Loucy (cell line): ENCODE measurements around the gene TPBG.

Experiments used
- H2AFZ ChIP-seq: fragments of 200-600 bp; sonication (generic); 2 replicates; pipeline ENCODE4 v1.6.0; 2016; ENCODE audit warnings: antibody characterized with exemption, mild to moderate bottlenecking, low read length, moderate library complexity
- H3F3A ChIP-seq: fragments of 200-600 bp; 2 replicates; pipeline ENCODE4 v1.6.0; 2016; ENCODE audit warnings: antibody characterized with exemption, low read depth, mild to moderate bottlenecking
- H3K27me3 ChIP-seq: fragments of 200-600 bp; sonication (generic); 2 replicates; pipeline ENCODE4 v1.6.1; 2014; ENCODE audit warnings: low read length, mild to moderate bottlenecking; ENCODE audit not compliant: insufficient read depth, poor library complexity, severe bottlenecking
- H3K36me3 ChIP-seq: fragments of 200-600 bp; sonication (generic); 2 replicates; pipeline ENCODE4 v1.6.1; 2016; ENCODE audit warnings: low read length; ENCODE audit not compliant: insufficient read depth
- H3K4me1 ChIP-seq: fragments of 200-600 bp; sonication (generic); 2 replicates; pipeline ENCODE4 v1.5.1; 2014; ENCODE audit warnings: low read length, mild to moderate bottlenecking; ENCODE audit not compliant: insufficient read depth, poor library complexity, severe bottlenecking
- H3K4me2 ChIP-seq: fragments of 200-600 bp; sonication (generic); 2 replicates; pipeline ENCODE4 v1.6.0; 2014; ENCODE audit warnings: antibody characterized with exemption, low read length, low read depth, mild to moderate bottlenecking; ENCODE audit not compliant: poor library complexity, severe bottlenecking
- H3K4me3 ChIP-seq: fragments of 200-600 bp; sonication (generic); 2 replicates; pipeline ENCODE4 v1.5.1; 2014; ENCODE audit warnings: low read length, mild to moderate bottlenecking, mixed read lengths; ENCODE audit not compliant: poor library complexity, severe bottlenecking
- H3K79me2 ChIP-seq: fragments of 200-600 bp; sonication (generic); 2 replicates; pipeline ENCODE4 v1.6.1; 2014; ENCODE audit warnings: low read length; ENCODE audit not compliant: insufficient read depth
- H3K9ac ChIP-seq: fragments of 200-600 bp; sonication (generic); 2 replicates; pipeline ENCODE4 v1.6.0; 2014; ENCODE audit warnings: mild to moderate bottlenecking, low read depth, low read length, moderate library complexity; ENCODE audit not compliant: poor library complexity, severe bottlenecking
- H3K9me2 ChIP-seq: fragments of 200-600 bp; sonication (generic); replicated peaks from 2 replicates; pipeline ENCODE4 v1.6.1; 2016; ENCODE audit warnings: low read depth, low read length, mixed read lengths
- H3K9me3 ChIP-seq: fragments of 200-600 bp; sonication (generic); 2 replicates; pipeline ENCODE4 v1.6.1; 2014; ENCODE audit warnings: mild to moderate bottlenecking, antibody characterized with exemption, low read length, low read depth; ENCODE audit not compliant: insufficient read depth
- H4K20me1 ChIP-seq: fragments of 200-600 bp; sonication (generic); 2 replicates; pipeline ENCODE4 v1.6.0; 2014; ENCODE audit warnings: antibody characterized with exemption, low read length, mild to moderate bottlenecking; ENCODE audit not compliant: insufficient read depth, poor library complexity, severe bottlenecking
- EZH2phosphoT487 ChIP-seq: fragments of 200-600 bp; IDR thresholded peaks from 2 replicates; pipeline ENCODE4 v1.6.1; 2018; ENCODE audit warnings: antibody characterized with exemption, mild to moderate bottlenecking, moderate library complexity, borderline replicate concordance
- TF ChIP-seq, protein P1 (sequence below): fragments of 200-600 bp; sonication (generic); conservative IDR thresholded peaks from 2 replicates; pipeline ENCODE4 v1.5.1; 2014; ENCODE audit warnings: mild to moderate bottlenecking, antibody characterized with exemption, low read length

The TPBG gene

GRCh38 chr6:82367704-82368103 is 4.1 kb downstream of the TPBG start:
- Histone ChIP-seq H3K4me2 (no peak overlapping the region), H3K9me2 (no peaks in the 10 kb centered on the region), H3K4me3 (no peak overlapping the region), H3K36me3 (no peaks in the 10 kb centered on the region), H3K79me2 (no peaks in the 10 kb centered on the region), H2AFZ (no peak overlapping the region), H3K27me3 (no peaks in the 10 kb centered on the region), H3K9ac (no peak overlapping the region), H4K20me1 (no peaks in the 10 kb centered on the region), H3F3A (no peaks in the 10 kb centered on the region), H3K9me3 (no peaks in the 10 kb centered on the region), H3K4me1 (no peaks in the 10 kb centered on the region)
- TF ChIP-seq EZH2phosphoT487: no peak
- TF ChIP-seq, protein P1, sequence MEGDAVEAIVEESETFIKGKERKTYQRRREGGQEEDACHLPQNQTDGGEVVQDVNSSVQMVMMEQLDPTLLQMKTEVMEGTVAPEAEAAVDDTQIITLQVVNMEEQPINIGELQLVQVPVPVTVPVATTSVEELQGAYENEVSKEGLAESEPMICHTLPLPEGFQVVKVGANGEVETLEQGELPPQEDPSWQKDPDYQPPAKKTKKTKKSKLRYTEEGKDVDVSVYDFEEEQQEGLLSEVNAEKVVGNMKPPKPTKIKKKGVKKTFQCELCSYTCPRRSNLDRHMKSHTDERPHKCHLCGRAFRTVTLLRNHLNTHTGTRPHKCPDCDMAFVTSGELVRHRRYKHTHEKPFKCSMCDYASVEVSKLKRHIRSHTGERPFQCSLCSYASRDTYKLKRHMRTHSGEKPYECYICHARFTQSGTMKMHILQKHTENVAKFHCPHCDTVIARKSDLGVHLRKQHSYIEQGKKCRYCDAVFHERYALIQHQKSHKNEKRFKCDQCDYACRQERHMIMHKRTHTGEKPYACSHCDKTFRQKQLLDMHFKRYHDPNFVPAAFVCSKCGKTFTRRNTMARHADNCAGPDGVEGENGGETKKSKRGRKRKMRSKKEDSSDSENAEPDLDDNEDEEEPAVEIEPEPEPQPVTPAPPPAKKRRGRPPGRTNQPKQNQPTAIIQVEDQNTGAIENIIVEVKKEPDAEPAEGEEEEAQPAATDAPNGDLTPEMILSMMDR: no peak

- Histone ChIP-seq H3K4me2 (no peak overlapping the region), H3K9me2 (no peaks in the 10 kb centered on the region), H3K36me3 (no peaks in the 10 kb centered on the region), H3K9me3 (no peaks in the 10 kb centered on the region), H3K27me3 (no peaks in the 10 kb centered on the region), H4K20me1 (no peaks in the 10 kb centered on the region), H3K79me2 (no peaks in the 10 kb centered on the region), H3F3A (no peaks in the 10 kb centered on the region), H3K4me1 (no peaks in the 10 kb centered on the region), H3K9ac (no peak overlapping the region), H2AFZ (no peak overlapping the region), H3K4me3 (no peak overlapping the region)
- TF ChIP-seq, protein P1: no peak
- no peak for TF ChIP-seq EZH2phosphoT487
Observed at GRCh38 chr6:82370788-82371187, 7.2 kb downstream of the TPBG start.

DNA sequence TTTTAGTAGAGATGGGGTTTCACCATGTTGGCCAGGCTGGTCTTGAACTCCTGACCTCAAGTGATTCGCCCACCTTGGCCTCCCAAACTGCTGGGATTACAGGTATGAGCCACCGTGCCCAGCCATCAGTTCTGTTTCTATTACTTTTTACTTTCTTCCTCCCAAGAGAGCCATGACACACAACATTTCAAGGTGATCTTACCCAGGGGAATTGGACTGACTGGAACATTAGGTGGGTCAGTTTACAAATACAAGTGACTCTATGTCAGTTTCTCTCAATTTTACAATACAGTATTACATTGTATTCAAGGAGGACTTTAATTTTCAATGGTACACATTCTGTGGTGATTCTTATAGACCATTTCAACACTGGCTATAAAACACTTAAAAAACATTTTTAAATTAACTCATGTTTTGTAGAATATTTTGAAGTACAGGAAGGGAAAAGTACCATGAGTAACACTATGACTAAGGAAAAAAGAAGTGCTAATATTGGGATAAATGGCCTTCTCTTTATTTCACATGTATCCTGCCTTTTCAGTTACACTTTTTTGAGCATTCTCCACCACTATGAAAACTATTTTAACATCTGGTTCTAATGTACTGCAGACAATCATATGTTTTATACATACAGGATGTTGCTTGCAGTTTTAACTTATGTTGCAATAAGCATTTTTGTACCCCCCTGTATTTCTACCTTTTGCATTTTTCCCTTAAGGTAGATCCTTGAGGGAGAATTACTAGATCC is 8.4 kb downstream of the TPBG start:
- Histone ChIP-seq H3K4me2 (no peak overlapping the region), H3K36me3 (no peaks in the 10 kb centered on the region), H3K79me2 (no peaks in the 10 kb centered on the region), H3K9me2 (no peaks in the 10 kb centered on the region), H2AFZ (no peak overlapping the region), H3K4me3 (no peak overlapping the region), H3K9ac (no peak overlapping the region), H3F3A (no peaks in the 10 kb centered on the region), H3K4me1 (no peaks in the 10 kb centered on the region), H3K27me3 (no peaks in the 10 kb centered on the region), H3K9me3 (no peaks in the 10 kb centered on the region), H4K20me1 (no peaks in the 10 kb centered on the region)
- TF ChIP-seq, protein P1: no peak
- no peak for TF ChIP-seq EZH2phosphoT487
